B cell (primary cell): ENCODE data around the gene RNF207. TPM values are rescaled to one million over a fixed set of nuclear protein-coding genes. Genes with fewer than 3 reads are reported as not detected.

ENCODE experiments used
- ATAC-seq: fragments of 200-7000 bp; cut with Tn5 transposase; one replicate; pipeline ENCODE4 v1.10.0; 2021; ENCODE audit warnings: low read depth, mild to moderate bottlenecking, moderate number of reproducible peaks, moderate library complexity
- CTCF ChIA-PET: fragments of 350-600 bp; sonication (Branson Sonifier 250); formaldehyde crosslinking; loops from one replicate; lab custom pipeline; 2021; ENCODE audit warnings: antibody characterized with exemption, inconsistent platforms; lab: Charles Lee
- POLR2A ChIA-PET: fragments of 350-600 bp; sonication (Branson Sonifier 250); formaldehyde crosslinking; loops from one replicate; lab custom pipeline; 2021; ENCODE audit warnings: antibody characterized with exemption; lab: Charles Lee
- DNase-seq: peaks from one replicate; pipeline ENCODE4 v3.0.0; 2013
- H2AFZ ChIP-seq: 2 replicates; pipeline ENCODE4 v1.6.1; 2012; ENCODE audit warnings: mild to moderate bottlenecking, low read depth, low read length; ENCODE audit not compliant: insufficient read depth, poor library complexity, severe bottlenecking
- H3K27ac ChIP-seq, 2 donors: 1 replicate in 1 of 2; 2 replicates in 1 of 2; pipeline ENCODE4 v1.5.1; 2012 to 2013; ENCODE audit warnings: low read length in 2 of 2, mild to moderate bottlenecking in 2 of 2, moderate library complexity in 1 of 2
- H3K27me3 ChIP-seq, 4 experiments: fragments of 200-600 bp in 1 of 4; sonication (generic) in 1 of 4; replicated peaks in 1 of 4; 1 replicate in 2 of 4; 2 replicates in 2 of 4; pipeline versions ENCODE4 v1.6.1 to v1.7.0; 2013 to 2016; ENCODE audit warnings: low read length in 3 of 4, mild to moderate bottlenecking in 2 of 4, mixed read lengths in 1 of 4, moderate library complexity in 1 of 4; ENCODE audit not compliant: insufficient read depth in 4 of 4, control insufficient read depth in 3 of 4; ENCODE audit errors: control extremely low read depth in 1 of 4
- H3K36me3 ChIP-seq, 2 experiments: replicated peaks in 1 of 2; 1 replicate in 1 of 2; 2 replicates in 1 of 2; pipeline versions ENCODE4 v1.6.1 to v1.7.1; 2013; ENCODE audit warnings: low read length in 1 of 2; ENCODE audit not compliant: insufficient read depth in 2 of 2, control insufficient read depth in 1 of 2; ENCODE audit errors: control extremely low read depth in 1 of 2, extremely low read depth in 1 of 2
- H3K4me1 ChIP-seq, 2 donors: fragments of 200-600 bp in 1 of 2; sonication (generic) in 1 of 2; 1 replicate in 1 of 2; 2 replicates in 1 of 2; pipeline versions ENCODE4 v1.5.1 to v1.6.1; 2013 to 2017; ENCODE audit warnings: low read length in 2 of 2; ENCODE audit not compliant: control insufficient read depth in 2 of 2, insufficient read depth in 2 of 2
- H3K4me2 ChIP-seq: replicated peaks from 2 replicates; pipeline ENCODE3; 2012; ENCODE audit warnings: mild to moderate bottlenecking, low read depth, low read length; ENCODE audit not compliant: poor library complexity, severe bottlenecking
- H3K4me3 ChIP-seq, 5 experiments: fragments of 200-600 bp in 1 of 5; sonication (generic) in 1 of 5; 1 replicate in 3 of 5; 2 replicates in 2 of 5; pipeline versions ENCODE4 v1.5.1 to v1.7.0; 2011 to 2016; ENCODE audit warnings: low read length in 4 of 5, mild to moderate bottlenecking in 4 of 5, low read depth in 2 of 5, control low read depth in 1 of 5, moderate library complexity in 1 of 5; ENCODE audit not compliant: insufficient read depth in 1 of 5; ENCODE audit errors: control extremely low read depth in 1 of 5, extremely low read depth in 1 of 5
- H3K79me2 ChIP-seq: fragments of 200-600 bp; sonication (generic); one replicate; pipeline ENCODE4 v1.6.0; 2016; ENCODE audit warnings: low read length; ENCODE audit not compliant: control insufficient read depth, insufficient read depth
- H3K9ac ChIP-seq: fragments of 200-600 bp; sonication (generic); 2 replicates; pipeline ENCODE4 v1.6.1; 2017; ENCODE audit warnings: mild to moderate bottlenecking, low read length, moderate library complexity
- H3K9me3 ChIP-seq, 3 donors: one replicate each; pipeline versions ENCODE4 v1.6.1 to v1.7.1; 2013; ENCODE audit warnings: low read length in 2 of 3; ENCODE audit not compliant: control insufficient read depth in 2 of 3, insufficient read depth in 1 of 3; ENCODE audit errors: control extremely low read depth in 1 of 3
- H4K20me1 ChIP-seq: 2 replicates; pipeline ENCODE4 v1.6.0; 2012; ENCODE audit warnings: mild to moderate bottlenecking, low read length; ENCODE audit not compliant: insufficient read depth, control insufficient read depth, poor library complexity, severe bottlenecking
- H3K27ac Mint-ChIP-seq: one replicate; pipeline ENCODE4 v1.8.0; 2021; ENCODE audit warnings: mixed read lengths
- H3K27me3 Mint-ChIP-seq: one replicate; pipeline ENCODE4 v1.8.0; 2021; ENCODE audit warnings: mixed read lengths
- H3K4me1 Mint-ChIP-seq: one replicate; pipeline ENCODE4 v1.8.0; 2021; ENCODE audit warnings: mixed read lengths
- H3K4me3 Mint-ChIP-seq: one replicate; pipeline ENCODE4 v1.8.0; 2021; ENCODE audit warnings: mixed read lengths
- H3K9me3 Mint-ChIP-seq: one replicate; pipeline ENCODE4 v1.8.0; 2022; ENCODE audit warnings: mixed read lengths; ENCODE audit not compliant: insufficient read depth
- CTCF ChIP-seq: fragments of 200-600 bp; IDR thresholded peaks from one replicate; pipeline ENCODE4 v1.8.0; 2022; ENCODE audit warnings: antibody characterized with exemption, mild to moderate bottlenecking
- EZH2 ChIP-seq: IDR thresholded peaks from 2 replicates; pipeline ENCODE4 v1.6.1; 2012; ENCODE audit warnings: borderline replicate concordance, low read depth, mild to moderate bottlenecking, moderate library complexity, low read length; ENCODE audit not compliant: insufficient read depth, poor library complexity, severe bottlenecking
- WGBS: methylation state at CpG from one replicate; pipeline ENCODE4 v1.1.5; 2013; ENCODE audit warnings: missing lambda C conversion rate; ENCODE audit not compliant: insufficient coverage; 5-methylcytosine and 5-hydroxymethylcytosine counted together
- intact Hi-C: fragments of 100-400 bp; cut with micrococcal nuclease; formaldehyde crosslinking; loops from one replicate; pipeline ENCODE4 v1.10.0; 2022
- polyA plus RNA-seq: library from polyadenylated mRNA; depleted of rRNA; stranded (reverse); fragments of >200 nt; gene quantifications from 2 replicates; pipeline ENCODE4 v1.2.3, GENCODE V29; 2012
- total RNA-seq, 2 donors: library from RNA; stranded (reverse); fragments of 120-200 nt in 1 of 2; gene quantifications; 1 replicate in 1 of 2; 2 replicates in 1 of 2; pipeline versions ENCODE4 v1.2.3 to v1.2.4, GENCODE V29; 2013 to 2022

Gene RNF207
- total and polyA plus RNA-seq, 2 donors (not counting 1 experiment from before 2014, with no cell fraction given): 1.5 to 6.8 TPM

- Histone ChIP-seq H3K4me1 (no peaks in the 10 kb centered on the region), H3K79me2 (no peaks in the 10 kb centered on the region), H3K4me3 (no peak overlapping the region), H3K27ac (no peak overlapping the region), H3K9ac (no peak overlapping the region), H3K36me3 (no peaks in the 10 kb centered on the region), H3K27me3 (peaks cover 0 to 6% (median 0%) of the 10 kb centered on the region in 4 experiments), H4K20me1 (no peaks in the 10 kb centered on the region), H3K4me2 (no peak overlapping the region), H3K9me3 (no peaks in the 10 kb centered on the region), H2AFZ (no peak overlapping the region)
- DNase-seq: no peak
- no peak overlapping the region for H3K4me3 Mint-ChIP-seq
- ChIA-PET CTCF (no interaction called here), POLR2A (no interaction called here)
- intact Hi-C loops: no loop called here
- no peak for ATAC-seq
- H3K27me3 Mint-ChIP-seq: peaks cover 11% of the 10 kb centered on the region
- 79% methylated on average over 13 of the region's 19 CpGs for WGBS
- no peaks in the 10 kb centered on the region for H3K4me1 Mint-ChIP-seq
- TF ChIP-seq CTCF: no peak
- no peak for TF ChIP-seq EZH2
- no peak overlapping the region for H3K27ac Mint-ChIP-seq
- no peaks in the 10 kb centered on the region for H3K9me3 Mint-ChIP-seq
These were observed 39.1 kb upstream of the RNF207 start for GRCh38 chr1:6166655-6167390.

DNA sequence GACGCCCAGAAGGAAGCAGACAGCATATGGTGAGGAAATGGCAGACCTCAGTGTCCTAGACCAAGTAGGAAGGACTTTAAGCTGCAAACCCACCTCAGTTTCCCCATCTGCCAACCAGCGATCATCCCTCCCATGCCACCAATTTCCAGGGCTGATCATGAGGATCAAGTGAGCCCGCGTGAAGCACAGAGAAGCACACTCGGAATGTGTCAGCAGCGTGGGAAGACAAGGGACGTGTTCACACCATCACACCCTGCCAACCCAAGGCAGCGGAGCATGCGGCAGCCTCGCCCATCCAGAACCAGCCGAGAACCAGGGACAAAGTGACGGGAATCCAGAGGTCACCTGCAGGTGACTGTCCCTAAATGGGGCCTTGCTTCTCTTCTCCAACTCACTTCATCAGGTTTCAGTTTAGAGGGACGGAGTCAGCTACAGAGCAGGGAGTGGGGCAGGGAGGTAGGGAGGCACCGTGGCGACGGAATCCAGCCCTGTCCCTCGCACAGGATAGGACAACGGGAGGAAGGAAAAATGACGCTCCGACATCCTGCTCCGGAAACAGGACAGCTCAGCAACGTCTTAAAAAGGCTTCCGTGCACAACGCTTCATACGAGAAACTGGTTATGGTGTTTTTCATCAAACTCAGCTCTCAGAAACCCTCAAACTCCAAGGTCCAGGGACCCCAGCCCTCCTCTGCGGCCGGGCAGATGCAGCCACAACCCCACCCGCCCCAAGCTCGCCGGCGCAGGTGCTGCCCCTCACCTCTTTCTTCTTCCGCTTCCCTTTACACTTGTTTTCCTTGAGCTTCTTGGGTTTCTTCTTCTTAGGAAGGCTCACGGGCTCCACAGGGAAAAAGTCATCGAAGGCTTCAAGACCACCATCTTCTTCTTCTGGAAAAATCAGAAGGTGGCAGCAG is 38.3 kb upstream of the RNF207 start:
- Mint-ChIP-seq H3K9me3 (no peaks in the 10 kb centered on the region), H3K4me3 (no peak overlapping the region), H3K27me3 (peaks cover 13% of the 10 kb centered on the region), H3K27ac (no peak overlapping the region), H3K4me1 (no peaks in the 10 kb centered on the region)
- no peak overlapping the region for H3K4me3 ChIP-seq
- 82% methylated on average over 32 of the region's 34 CpGs for WGBS
- no peaks in the 10 kb centered on the region for H3K79me2 ChIP-seq
- TF ChIP-seq EZH2 (no peak), CTCF (no peak)
- no peaks in the 10 kb centered on the region for H3K9me3 ChIP-seq
- ChIA-PET POLR2A (no interaction called here), CTCF (no interaction called here)
- no peak overlapping the region for H3K27ac ChIP-seq
- DNase-seq (no peak), ATAC-seq (no peak)
- no peaks in the 10 kb centered on the region for H4K20me1 ChIP-seq
- intact Hi-C loops: no loop called here
- no peak overlapping the region for H3K4me2 ChIP-seq
- no peaks in the 10 kb centered on the region for H3K4me1 ChIP-seq
- H3K27me3 ChIP-seq: peaks cover 0 to 6% (median 0%) of the 10 kb centered on the region in 4 experiments
- H3K36me3 ChIP-seq: no peaks in the 10 kb centered on the region
- H2AFZ ChIP-seq: no peak overlapping the region
- H3K9ac ChIP-seq: no peak overlapping the region
